K562 (cell line): ENCODE measurements around the gene DPF1. TPM values are rescaled to one million over a fixed set of nuclear protein-coding genes. Genes with fewer than 3 reads are reported as not detected.

ENCODE experiments used
- CHD7 ChIP-seq: fragments of 200-600 bp; sonication (generic); IDR thresholded peaks from one replicate; pipeline ENCODE4 v1.6.1; 2012; ENCODE audit warnings: mild to moderate bottlenecking, low read depth, low read length, inconsistent platforms
- DEAF1 ChIP-seq: fragments of 450-650 bp; formaldehyde crosslinking; IDR thresholded peaks from 2 replicates; pipeline ENCODE4 v1.4.0; 2020; ENCODE audit warnings: mild to moderate bottlenecking, moderate library complexity
- HLTF ChIP-seq: fragments of 450-650 bp; IDR thresholded peaks from 2 replicates; pipeline ENCODE4 v1.6.1; 2016
- KDM1A ChIP-seq, 2 experiments: fragments of 450-650 bp; IDR thresholded peaks; 2 replicates each; pipeline ENCODE4 v1.6.1; 2016; ENCODE audit warnings: mild to moderate bottlenecking in 2 of 2
- NFXL1 ChIP-seq: fragments of 450-650 bp; formaldehyde crosslinking; IDR thresholded peaks from 2 replicates; pipeline ENCODE4 v1.4.0; 2021; ENCODE audit warnings: mild to moderate bottlenecking
- STAT6 ChIP-seq: sonication (generic); formaldehyde crosslinking; IDR thresholded peaks from 2 replicates; pipeline ENCODE4 v1.8.1; 2023; ENCODE audit warnings: mild to moderate bottlenecking, missing genetic modification reagents
- USF2 ChIP-seq: sonication (generic); formaldehyde crosslinking; IDR thresholded peaks from 2 replicates; pipeline ENCODE4 v1.5.0; 2020; ENCODE audit warnings: missing genetic modification reagents
- ZFP30 ChIP-seq: fragments of 250-450 bp; sonication (Bioruptor Pico); IDR thresholded peaks from 2 replicates; pipeline ENCODE4 v1.8.0; 2022; ENCODE audit warnings: moderate library complexity, mild to moderate bottlenecking, inconsistent platforms, borderline replicate concordance
- ZNF143 ChIP-seq: sonication (generic); formaldehyde crosslinking; IDR thresholded peaks from 2 replicates; pipeline ENCODE4 v1.9.0; 2022; ENCODE audit warnings: mild to moderate bottlenecking, missing genetic modification reagents
- ZNF217 ChIP-seq: sonication (generic); formaldehyde crosslinking; IDR thresholded peaks from 2 replicates; pipeline ENCODE4 v1.8.0; 2022; ENCODE audit warnings: mild to moderate bottlenecking, missing genetic modification reagents
- ZSCAN29 ChIP-seq: fragments of 450-650 bp; IDR thresholded peaks from 2 replicates; pipeline ENCODE4 v1.6.1; 2017
- polyA plus RNA-seq, 8 experiments: library from polyadenylated mRNA; depleted of rRNA in 4 of 8; stranded (reverse) in 5 of 8; unstranded in 3 of 8; fragments of >200 nt; fragmentation: Nextera tagmentation in 2 of 8; fragmentation: Illumina TruSeq in 1 of 8; extraction: Ambion mirVana in 2 of 8; extraction: Trizol in 1 of 8; gene quantifications; 2 replicates each; pipeline versions ENCODE4 v1.2.1 to v1.2.3, GENCODE V29; 2011 to 2014; ENCODE audit warnings: inconsistent platforms in 1 of 8, missing spikeins in 1 of 8
- total RNA-seq, 7 experiments: library from RNA; depleted of rRNA in 6 of 7; stranded (reverse); fragments of >200 nt in 6 of 7; fragmentation: Illumina TruSeq in 2 of 7; extraction: Trizol in 2 of 7; gene quantifications; 2 replicates each; pipeline versions ENCODE4 v1.2.1 to v1.2.3, GENCODE V29; 2011 to 2021; ENCODE audit warnings: low replicate concordance in 1 of 7

The DPF1 gene
- total and polyA plus RNA-seq, 9 of the 15 experiments (the other 6 are each of a cell fraction or from before 2014, with no cell fraction given) = 0.10 to 5.7 (median 3.1) TPM

- TF ChIP-seq CHD7 = no peak
- TF ChIP-seq STAT6 (CRISPR knock-in tag) = no peak
- no peak for TF ChIP-seq ZNF217
- 0 out of 2 replicates have a peak, but pooled peaks have one; percentile 30 for TF ChIP-seq NFXL1 (CRISPR knock-in tag)
- no peak for TF ChIP-seq ZNF143 (CRISPR knock-in tag)
- 0 out of 2 replicates have a peak, but pooled peaks have one; percentile 3 for TF ChIP-seq HLTF
- TF ChIP-seq ZFP30 = no peak
- no peak for TF ChIP-seq USF2
- TF ChIP-seq ZSCAN29 = no peak
- peak; percentile 47 to 74 for TF ChIP-seq KDM1A (IDR thresholded peaks at IDR 0.05)
- TF ChIP-seq DEAF1 (CRISPR knock-in tag) = no peak
Observed at GRCh38 chr19:38270587-38271167, 46.7 kb upstream of the DPF1 start (continued).
